ENCODE measurements around the gene NENF. TPM values are rescaled to one million over a fixed set of nuclear protein-coding genes. Genes with fewer than 3 reads are reported as not detected.

Gene NENF
- total RNA-seq, 1 donor from 2014 or later: 35.8 TPM

DNA sequence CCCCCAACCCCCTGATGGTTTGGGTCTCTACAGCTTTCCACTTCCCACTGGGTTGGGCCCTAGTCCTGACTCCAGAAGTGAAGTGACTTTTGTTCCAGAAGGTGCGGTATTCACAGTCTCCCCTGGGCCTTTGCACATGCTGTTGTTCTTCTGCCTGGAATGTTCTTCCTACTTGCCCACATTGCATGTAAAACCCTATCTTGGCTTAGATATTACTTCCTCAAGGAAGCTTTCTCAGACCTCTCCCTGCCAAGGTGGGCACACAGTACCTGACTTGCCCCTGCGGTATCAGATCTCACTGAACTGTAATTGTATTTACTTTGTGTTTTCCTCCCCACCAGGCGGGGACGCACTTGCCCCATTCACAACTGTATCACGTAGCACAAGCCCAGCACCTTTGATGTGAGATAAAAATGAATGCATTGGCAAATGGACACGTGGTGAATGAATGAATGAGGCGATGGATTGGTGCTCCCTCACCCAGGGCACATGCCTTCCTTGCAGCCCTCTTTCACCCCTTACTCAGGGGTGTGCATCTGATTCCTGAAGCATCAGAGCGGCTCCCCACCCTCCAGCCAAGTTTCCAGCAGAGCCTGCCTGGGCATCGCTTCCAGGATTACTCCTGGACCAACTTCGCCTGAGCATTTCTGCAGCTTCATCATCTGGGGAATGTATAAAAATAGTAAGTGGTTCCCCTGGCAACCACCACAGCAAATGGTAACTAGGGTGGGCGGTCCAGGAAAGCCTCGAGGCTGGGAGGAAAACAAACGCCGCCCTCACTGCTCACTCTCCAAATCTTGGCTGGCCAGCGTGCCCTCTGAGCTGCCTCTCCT, 19.8 kb downstream of the NENF start:
- TF ChIP-seq, protein P1, sequence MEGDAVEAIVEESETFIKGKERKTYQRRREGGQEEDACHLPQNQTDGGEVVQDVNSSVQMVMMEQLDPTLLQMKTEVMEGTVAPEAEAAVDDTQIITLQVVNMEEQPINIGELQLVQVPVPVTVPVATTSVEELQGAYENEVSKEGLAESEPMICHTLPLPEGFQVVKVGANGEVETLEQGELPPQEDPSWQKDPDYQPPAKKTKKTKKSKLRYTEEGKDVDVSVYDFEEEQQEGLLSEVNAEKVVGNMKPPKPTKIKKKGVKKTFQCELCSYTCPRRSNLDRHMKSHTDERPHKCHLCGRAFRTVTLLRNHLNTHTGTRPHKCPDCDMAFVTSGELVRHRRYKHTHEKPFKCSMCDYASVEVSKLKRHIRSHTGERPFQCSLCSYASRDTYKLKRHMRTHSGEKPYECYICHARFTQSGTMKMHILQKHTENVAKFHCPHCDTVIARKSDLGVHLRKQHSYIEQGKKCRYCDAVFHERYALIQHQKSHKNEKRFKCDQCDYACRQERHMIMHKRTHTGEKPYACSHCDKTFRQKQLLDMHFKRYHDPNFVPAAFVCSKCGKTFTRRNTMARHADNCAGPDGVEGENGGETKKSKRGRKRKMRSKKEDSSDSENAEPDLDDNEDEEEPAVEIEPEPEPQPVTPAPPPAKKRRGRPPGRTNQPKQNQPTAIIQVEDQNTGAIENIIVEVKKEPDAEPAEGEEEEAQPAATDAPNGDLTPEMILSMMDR (IDR thresholded peaks at IDR 0.05; ENCODE audit: insufficient read depth, low read length, poor library complexity, severe bottlenecking): no peak
- H3K27me3 ChIP-seq (ENCODE audit: control insufficient read depth, insufficient read depth, low read length): no peaks in the 10 kb centered on the region
- H3K36me3 ChIP-seq (ENCODE audit: control insufficient read depth, insufficient read depth, low read length): no peaks in the 10 kb centered on the region
- no peak for DNase-seq (ENCODE audit: low read depth)
- H3K4me3 ChIP-seq (ENCODE audit: low read depth, low read length): no peak overlapping the region

DNA sequence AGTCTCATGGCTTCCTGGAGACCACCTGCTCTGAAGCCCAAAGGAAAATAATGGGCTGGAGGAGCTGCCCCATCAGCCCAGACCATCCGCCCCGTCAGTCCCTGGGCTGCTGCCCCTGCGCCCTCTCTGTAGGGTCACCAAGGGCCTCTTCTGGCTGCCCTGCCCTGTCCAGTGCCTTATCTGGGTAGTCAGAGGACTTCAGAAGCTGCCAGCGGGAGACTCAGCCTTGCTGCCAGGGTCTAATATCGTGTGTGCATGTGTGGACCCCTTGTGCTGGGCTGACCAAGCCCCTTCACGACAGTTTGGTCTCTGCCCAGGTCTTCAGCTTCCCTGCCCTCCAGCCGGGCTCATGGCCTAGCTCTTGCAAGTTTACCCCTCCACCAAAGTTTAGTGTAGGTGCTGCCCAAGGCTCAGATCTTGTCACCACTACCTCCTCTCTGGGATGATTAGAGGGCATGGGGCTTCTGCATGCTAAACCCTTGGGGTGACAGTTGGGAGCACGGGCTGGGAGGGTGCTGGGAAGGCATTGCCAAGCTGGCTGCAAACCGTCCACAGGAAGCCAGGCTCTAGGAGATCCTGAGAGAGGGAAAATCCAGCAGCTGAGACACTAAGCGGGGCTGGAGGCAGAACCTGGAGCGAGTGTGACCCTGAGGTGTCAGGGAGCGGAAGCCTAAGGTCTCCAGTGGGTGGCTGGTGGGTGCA, 20.6 kb downstream of the NENF start:
- TF ChIP-seq, protein P1 (IDR thresholded peaks at IDR 0.05; ENCODE audit: insufficient read depth, low read length, poor library complexity, severe bottlenecking): no peak
- Histone ChIP-seq H3K4me3 (ENCODE audit: low read depth, low read length) (no peak overlapping the region), H3K27me3 (ENCODE audit: control insufficient read depth, insufficient read depth, low read length) (no peaks in the 10 kb centered on the region), H3K36me3 (ENCODE audit: control insufficient read depth, insufficient read depth, low read length) (no peaks in the 10 kb centered on the region)
- DNase-seq (ENCODE audit: low read depth): no peak

DNA sequence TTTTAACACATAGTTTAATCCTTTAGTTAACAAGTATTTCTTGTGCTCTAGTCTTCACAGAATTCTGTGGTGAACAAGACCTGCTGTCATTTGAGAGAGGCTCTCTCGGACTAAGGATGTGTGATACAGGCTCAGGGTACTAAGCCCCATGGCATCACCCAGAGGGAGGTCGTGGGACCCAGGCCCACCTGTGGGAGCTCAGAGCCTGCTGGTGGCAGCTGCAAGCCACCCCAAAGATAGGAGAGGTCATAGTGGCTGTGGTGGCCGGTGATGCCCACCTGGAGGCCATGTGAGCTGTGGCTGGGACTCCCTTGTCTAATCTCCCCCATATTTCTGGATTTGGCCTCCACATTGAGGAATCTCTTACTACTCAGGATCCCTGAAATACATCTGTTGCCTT, 22.0 kb downstream of the NENF start:
- H3K27me3 ChIP-seq (ENCODE audit: control insufficient read depth, insufficient read depth, low read length): no peaks in the 10 kb centered on the region
- no peak for DNase-seq (ENCODE audit: low read depth)
- TF ChIP-seq, protein P1 (IDR thresholded peaks at IDR 0.05; ENCODE audit: insufficient read depth, low read length, poor library complexity, severe bottlenecking): no peak
- no peaks in the 10 kb centered on the region for H3K36me3 ChIP-seq (ENCODE audit: control insufficient read depth, insufficient read depth, low read length)
- no peak overlapping the region for H3K4me3 ChIP-seq (ENCODE audit: low read depth, low read length)

DNA sequence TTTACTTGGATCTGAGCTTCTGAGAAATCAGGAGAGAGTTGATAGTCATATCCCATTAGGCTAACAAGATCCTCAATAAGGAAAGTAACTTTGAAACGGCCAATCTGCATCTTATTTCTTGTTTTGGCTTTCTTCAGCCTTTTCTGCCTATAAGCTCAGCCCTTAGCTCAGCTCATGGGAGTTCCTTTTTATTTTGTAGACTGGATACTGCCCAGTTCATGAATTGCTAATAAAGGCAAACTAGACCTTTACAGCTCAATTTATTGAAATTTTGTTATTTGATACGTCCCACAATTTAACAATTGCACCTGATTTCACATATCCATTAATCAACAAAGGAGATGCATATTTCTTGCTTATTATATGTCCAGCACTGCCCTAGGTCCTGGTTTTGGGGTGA, 22.7 kb downstream of the NENF start:
- DNase-seq (ENCODE audit: low read depth): no peak
- Histone ChIP-seq H3K27me3 (ENCODE audit: control insufficient read depth, insufficient read depth, low read length) (no peaks in the 10 kb centered on the region), H3K4me3 (ENCODE audit: low read depth, low read length) (no peak overlapping the region), H3K36me3 (ENCODE audit: control insufficient read depth, insufficient read depth, low read length) (no peaks in the 10 kb centered on the region)
- TF ChIP-seq, protein P1 (IDR thresholded peaks at IDR 0.05; ENCODE audit: insufficient read depth, low read length, poor library complexity, severe bottlenecking): no peak

DNA sequence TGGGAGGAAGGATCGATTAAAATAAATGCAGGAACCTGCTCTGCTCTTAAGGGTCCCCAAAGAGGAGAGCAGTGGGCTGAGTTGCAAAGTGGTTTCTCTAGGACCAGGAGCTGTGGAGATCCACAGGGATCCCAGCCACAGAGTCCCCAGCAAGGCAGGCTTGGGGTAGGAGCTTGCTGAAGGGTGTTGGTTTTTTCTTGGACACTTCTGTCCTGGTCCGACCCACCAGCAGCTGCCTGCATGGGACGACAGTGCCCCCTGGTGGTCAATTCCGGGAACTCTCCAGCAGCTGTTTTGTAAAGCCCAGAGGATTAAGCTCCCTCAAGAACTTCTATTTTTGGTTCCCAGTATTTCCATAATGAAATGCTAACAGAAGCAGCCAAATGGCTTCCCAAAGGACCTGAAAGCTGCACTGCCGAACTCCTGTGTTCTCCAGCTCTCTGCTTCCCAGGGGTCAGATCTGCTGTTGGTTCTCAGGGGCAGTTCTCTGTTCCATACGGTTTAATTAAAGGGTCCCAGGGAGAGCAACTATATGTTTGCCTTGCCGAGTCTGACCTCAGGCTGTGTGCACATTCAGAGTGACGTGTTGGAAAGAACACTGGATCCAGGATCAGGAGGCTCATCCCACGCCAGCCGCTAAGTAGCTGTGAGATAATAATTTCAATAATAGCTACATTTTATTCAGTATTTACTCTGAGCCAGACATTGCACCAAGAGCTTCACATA, 23.2 kb downstream of the NENF start:
- Histone ChIP-seq H3K4me3 (ENCODE audit: low read depth, low read length) (no peak overlapping the region), H3K36me3 (ENCODE audit: control insufficient read depth, insufficient read depth, low read length) (no peaks in the 10 kb centered on the region), H3K27me3 (ENCODE audit: control insufficient read depth, insufficient read depth, low read length) (no peaks in the 10 kb centered on the region)
- no peak for DNase-seq (ENCODE audit: low read depth)
- TF ChIP-seq, protein P1 (IDR thresholded peaks at IDR 0.05; ENCODE audit: insufficient read depth, low read length, poor library complexity, severe bottlenecking): peak; percentile 98

Measured in kidney epithelial cell (primary cell).